ENCODE data around the gene CHRD.

DNA sequence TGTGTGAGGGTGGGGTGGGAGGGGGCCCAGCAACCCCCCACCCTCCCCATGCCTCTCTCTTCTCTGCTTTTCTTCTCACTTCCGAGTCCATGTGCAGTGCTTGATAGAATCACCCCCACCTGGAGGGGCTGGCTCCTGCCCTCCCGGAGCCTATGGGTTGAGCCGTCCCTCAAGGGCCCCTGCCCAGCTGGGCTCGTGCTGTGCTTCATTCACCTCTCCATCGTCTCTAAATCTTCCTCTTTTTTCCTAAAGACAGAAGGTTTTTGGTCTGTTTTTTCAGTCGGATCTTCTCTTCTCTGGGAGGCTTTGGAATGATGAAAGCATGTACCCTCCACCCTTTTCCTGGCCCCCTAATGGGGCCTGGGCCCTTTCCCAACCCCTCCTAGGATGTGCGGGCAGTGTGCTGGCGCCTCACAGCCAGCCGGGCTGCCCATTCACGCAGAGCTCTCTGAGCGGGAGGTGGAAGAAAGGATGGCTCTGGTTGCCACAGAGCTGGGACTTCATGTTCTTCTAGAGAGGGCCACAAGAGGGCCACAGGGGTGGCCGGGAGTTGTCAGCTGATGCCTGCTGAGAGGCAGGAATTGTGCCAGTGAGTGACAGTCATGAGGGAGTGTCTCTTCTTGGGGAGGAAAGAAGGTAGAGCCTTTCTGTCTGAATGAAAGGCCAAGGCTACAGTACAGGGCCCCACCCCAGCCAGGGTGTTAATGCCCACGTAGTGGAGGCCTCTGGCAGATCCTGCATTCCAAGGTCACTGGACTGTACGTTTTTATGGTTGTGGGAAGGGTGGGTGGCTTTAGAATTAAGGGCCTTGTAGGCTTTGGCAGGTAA, 34.3 kb upstream of the CHRD start:
- TF ChIP-seq, protein P1, sequence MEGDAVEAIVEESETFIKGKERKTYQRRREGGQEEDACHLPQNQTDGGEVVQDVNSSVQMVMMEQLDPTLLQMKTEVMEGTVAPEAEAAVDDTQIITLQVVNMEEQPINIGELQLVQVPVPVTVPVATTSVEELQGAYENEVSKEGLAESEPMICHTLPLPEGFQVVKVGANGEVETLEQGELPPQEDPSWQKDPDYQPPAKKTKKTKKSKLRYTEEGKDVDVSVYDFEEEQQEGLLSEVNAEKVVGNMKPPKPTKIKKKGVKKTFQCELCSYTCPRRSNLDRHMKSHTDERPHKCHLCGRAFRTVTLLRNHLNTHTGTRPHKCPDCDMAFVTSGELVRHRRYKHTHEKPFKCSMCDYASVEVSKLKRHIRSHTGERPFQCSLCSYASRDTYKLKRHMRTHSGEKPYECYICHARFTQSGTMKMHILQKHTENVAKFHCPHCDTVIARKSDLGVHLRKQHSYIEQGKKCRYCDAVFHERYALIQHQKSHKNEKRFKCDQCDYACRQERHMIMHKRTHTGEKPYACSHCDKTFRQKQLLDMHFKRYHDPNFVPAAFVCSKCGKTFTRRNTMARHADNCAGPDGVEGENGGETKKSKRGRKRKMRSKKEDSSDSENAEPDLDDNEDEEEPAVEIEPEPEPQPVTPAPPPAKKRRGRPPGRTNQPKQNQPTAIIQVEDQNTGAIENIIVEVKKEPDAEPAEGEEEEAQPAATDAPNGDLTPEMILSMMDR (IDR thresholded peaks at IDR 0.05 in 8 of 11, conservative IDR thresholded peaks at IDR 0.05 in 3 of 11), result peak in 8 of 11 experiments; percentile 19 to 63 (median 42)
- no peak for TF ChIP-seq POLR2A (IDR thresholded peaks at IDR 0.05)
